ENCODE results near the gene COL5A1.

COL5A1 gene

GRCh38 chr9:134802216-134802795, 160.7 kb downstream of the COL5A1 start:
- DNase-seq, result no peak

- no peak for DNase-seq
These were observed 163.3 kb downstream of the COL5A1 start for GRCh38 chr9:134804871-134805270.

GRCh38 chr9:134807716-134808446, 166.3 kb downstream of the COL5A1 start:
- no peak for DNase-seq

- DNase-seq, result no peak
These were observed 166.8 kb downstream of the COL5A1 start for GRCh38 chr9:134808447-134808792.

GRCh38 chr9:134809292-134809691, 167.7 kb downstream of the COL5A1 start:
- no peak for DNase-seq

GRCh38 chr9:134809826-134810225, 168.2 kb downstream of the COL5A1 start:
- no peak for DNase-seq

GRCh38 chr9:134811079-134811672, 169.6 kb downstream of the COL5A1 start:
- no peak for DNase-seq

GRCh38 chr9:134811673-134812342, 170.2 kb downstream of the COL5A1 start:
- no peak for DNase-seq

- DNase-seq, result no peak
These were observed 170.7 kb downstream of the COL5A1 start for GRCh38 chr9:134812343-134812673.

GRCh38 chr9:134813841-134814240, 172.2 kb downstream of the COL5A1 start:
- DNase-seq, result no peak

GRCh38 chr9:134814598-134815215, 173.1 kb downstream of the COL5A1 start:
- DNase-seq, result no peak

- no peak for DNase-seq
These were observed 174.0 kb downstream of the COL5A1 start for GRCh38 chr9:134815435-134816214.

GRCh38 chr9:134816264-134816663, 174.7 kb downstream of the COL5A1 start:
- DNase-seq, result no peak

- no peak for DNase-seq
These were observed 176.5 kb downstream of the COL5A1 start for GRCh38 chr9:134818000-134818568.

- no peak for DNase-seq
These were observed 177.0 kb downstream of the COL5A1 start for GRCh38 chr9:134818591-134818990.

- DNase-seq, result no peak
These were observed 179.3 kb downstream of the COL5A1 start for GRCh38 chr9:134820901-134821300.

- no peak for DNase-seq
These were observed 180.9 kb downstream of the COL5A1 start for GRCh38 chr9:134822541-134822940.

- DNase-seq, result no peak
These were observed 182.0 kb downstream of the COL5A1 start for GRCh38 chr9:134823623-134824022.

- DNase-seq, result no peak
These were observed 183.0 kb downstream of the COL5A1 start for GRCh38 chr9:134824583-134824982.

GRCh38 chr9:134825025-134825424, 183.4 kb downstream of the COL5A1 start:
- no peak for DNase-seq

- no peak for DNase-seq
These were observed 185.0 kb downstream of the COL5A1 start for GRCh38 chr9:134826336-134827285.
